HG03378 (cell line): ENCODE data around the gene VASN.
"Not testable (repeated sequence)": the region's sequence is repeated elsewhere in the genome, so short reads cannot be mapped to it uniquely, and the experiment has no call there.

Source experiments
- ATAC-seq: cut with Tn5 transposase; IDR thresholded peaks from one replicate; pipeline ENCODE4 v1.9.1; 2021; ENCODE audit warnings: mild to moderate bottlenecking, moderate library complexity; ENCODE audit not compliant: unreplicated experiment

VASN gene

GRCh38 chr16:4336701-4337539 lies 34.7 kb upstream of the VASN start:
- no peak for ATAC-seq

- no peak for ATAC-seq
Observed at GRCh38 chr16:4337540-4338088, 34.0 kb upstream of the VASN start.

DNA sequence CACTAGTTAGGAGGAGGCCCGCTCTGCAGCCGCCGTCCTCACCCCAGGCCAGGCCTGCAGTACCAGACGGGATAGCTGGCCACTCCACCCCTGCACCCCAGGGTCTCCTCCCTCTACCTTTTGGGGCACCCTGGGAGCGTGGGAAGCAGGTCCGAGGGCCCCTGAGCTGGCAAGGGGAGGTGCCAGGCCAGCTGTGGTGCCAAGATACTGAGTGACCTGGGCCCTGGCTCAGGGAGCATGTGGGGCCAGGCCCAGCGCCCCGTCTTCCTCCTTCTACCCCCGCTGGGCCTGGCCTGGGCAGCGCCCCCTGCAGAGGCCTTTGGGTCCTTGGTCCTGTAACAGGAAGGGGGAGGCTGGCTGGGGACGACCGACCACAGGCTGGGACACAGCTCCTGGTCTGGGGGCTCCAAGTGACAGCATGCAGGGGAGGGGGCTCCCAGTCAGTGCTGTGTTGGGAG lies 33.5 kb upstream of the VASN start:
- no peak for ATAC-seq

DNA sequence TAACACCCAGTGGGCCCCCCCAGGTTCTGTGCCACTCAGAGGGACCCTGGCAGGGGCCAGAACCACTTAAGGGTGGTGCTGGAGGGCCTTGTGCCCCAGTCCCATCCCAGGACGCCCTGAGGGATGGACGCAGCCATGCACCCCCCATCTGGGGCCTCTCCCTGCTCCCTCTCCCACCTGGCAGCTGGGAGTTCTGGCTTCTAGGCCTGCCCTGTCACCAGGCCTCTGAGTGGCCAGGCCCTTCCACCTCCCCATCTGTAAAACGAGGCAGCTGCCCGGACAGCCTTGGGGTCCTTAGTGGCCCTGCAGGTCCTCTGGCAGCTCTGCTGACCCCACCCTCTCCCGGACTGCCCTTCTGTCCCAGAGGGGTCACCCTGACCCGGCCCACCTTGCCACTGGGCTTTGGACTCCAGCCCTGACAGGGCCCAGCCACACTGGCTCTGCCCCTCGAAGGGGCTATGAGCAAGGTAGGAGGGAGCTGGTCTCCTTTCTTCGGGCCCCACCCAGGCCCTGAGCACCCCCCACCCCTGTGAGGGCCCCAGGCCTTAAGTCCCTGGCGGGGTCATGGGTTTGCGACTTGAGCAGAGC lies 32.8 kb upstream of the VASN start:
- no peak for ATAC-seq

- ATAC-seq: no peak
Observed at GRCh38 chr16:4339455-4339854, 32.2 kb upstream of the VASN start.

DNA sequence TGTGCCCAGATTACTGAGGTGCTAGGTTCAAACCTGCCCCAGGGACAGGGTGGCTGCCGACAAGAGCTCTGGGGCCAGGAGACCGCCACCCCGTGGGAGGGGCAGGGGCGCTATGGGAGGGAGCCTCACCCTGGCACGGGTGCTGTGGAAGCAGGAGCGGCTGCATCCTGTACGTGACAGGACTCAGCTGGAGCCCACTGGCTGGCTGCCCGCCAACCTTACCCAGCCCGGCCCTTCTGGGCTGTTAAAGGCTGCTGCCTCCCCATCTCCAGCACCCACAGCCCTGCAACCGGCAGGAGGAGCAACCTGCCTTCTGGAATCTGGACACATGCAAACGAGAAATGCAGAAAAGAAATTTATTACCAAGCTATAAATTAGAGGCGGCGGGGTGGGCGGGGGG lies 31.7 kb upstream of the VASN start:
- ATAC-seq: no peak

- ATAC-seq: no peak
Observed at GRCh38 chr16:4340443-4340842, 31.2 kb upstream of the VASN start.

- no peak for ATAC-seq
Observed at GRCh38 chr16:4341250-4341649, 30.4 kb upstream of the VASN start.

GRCh38 chr16:4342866-4343744 lies 28.5 kb upstream of the VASN start:
- no peak for ATAC-seq

GRCh38 chr16:4344300-4344982 lies 27.2 kb upstream of the VASN start:
- not testable (repeated sequence) for ATAC-seq

DNA sequence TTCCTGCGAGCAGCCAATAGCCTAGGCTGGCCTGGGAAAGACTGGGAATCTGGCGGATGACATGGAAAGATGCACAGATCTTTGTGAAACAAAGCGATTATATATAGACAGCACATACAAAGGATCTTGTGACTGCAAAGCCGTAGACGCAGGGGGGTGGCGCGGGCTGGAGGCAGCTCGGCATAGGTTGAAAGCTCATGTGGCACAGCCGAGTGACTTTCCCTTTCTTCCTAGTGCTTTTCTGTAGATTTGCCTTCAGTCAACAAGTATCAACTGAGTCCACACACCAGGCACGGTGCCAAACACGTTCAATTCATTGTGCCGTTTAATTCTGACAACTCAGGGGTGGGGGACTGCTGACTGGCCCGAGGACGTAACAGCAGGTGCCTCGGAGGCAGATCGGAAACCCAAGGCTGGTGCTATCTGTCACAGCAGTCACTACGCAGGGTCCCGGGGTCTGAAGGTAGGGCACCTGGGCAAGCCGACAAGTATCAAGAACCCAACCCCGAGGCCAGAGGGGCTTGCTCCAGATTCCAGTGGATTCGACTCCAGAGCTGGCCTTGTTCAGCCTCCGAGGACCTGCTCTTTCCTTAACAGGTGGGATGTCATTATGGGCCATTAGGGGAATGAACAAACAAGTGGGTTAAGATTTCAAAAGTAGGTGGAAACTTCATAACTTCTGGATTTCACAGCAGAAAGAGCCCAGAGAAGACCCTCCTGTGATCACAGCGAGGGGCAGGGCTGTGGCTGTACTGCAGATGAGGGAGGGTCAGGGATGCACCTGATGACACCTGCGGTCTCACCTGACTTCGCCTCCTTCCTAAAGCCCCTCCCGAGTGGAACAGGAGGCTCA lies 26.4 kb upstream of the VASN start:
- ATAC-seq: no peak

DNA sequence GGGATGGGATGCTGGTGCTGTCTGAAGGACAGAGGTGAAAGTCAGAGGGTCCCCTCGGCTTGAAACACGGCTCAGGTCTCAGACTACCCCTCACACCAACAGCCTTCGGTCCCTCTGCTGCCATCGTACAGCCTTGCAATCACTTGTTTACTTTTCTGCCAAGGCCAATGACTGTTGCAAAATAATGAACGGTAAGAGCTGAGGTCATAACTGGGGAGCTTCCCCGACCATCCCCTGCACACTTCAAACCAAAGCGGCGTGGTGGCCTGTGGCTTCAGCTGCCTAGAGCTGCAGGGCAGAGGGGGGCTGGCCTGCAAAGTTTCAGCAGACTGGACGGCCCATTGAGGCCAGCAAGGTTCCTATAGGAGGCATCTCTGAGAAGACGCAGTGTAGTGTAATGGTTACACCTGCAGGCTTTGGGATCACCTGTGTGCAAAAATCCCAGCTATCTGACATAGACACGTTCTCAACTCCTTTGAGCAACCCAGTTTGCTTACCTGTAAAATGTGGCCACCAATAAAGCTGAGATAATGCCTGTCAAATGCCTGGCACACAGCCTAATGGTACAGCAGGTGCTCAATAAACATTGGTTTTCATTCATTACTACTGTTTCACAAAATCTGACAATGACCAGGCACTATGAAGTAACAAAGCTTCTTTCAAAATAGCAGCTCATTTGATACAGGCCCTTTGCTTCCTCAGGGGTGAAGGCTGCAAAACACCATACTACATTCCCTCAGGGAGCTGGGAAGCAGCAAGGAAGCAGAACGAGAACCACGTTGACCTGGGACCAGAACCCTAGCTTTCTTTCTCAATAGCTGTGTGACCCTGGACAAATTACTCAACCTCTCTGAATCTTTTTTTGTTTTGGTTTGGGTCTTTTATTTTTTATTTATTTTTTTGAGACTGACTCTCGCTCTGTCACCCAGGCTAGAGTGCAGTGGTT lies 25.5 kb upstream of the VASN start:
- ATAC-seq: no peak

GRCh38 chr16:4347010-4347409 lies 24.6 kb upstream of the VASN start:
- ATAC-seq: no peak

DNA sequence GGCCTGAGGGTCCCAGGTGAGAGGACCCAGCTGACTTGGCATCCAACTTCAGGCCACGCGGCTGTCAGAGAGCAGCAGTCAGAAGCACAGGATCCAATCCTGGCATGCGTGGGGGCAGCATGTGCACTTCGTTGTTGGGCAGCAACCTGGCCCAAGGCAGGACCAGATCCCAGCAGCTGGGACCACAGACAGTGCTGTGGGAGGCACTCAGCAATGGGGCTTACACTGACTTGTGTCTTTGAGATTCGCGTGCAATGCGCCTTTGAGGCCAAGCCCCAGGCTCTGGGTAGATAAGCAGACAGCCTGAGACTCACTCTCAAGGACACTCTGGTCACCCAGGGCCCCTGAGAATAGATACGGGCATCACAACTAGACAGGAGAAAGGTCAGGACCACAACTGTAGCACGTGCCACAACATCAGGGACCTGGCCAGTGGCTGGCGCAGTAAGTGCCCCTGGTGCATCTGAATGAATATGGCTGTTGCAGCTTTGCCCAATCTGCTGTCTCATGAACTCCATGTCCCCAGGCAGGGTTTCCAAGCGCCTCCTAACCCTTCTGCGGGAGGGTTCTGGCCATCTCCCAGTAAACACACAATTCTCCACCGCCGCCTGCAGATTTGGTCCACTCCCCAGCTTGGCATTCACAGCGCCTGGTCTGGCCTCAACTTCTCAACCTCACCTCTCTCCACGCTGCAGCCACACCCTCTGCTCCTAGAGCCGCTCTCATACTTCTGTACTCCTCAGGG lies 23.7 kb upstream of the VASN start:
- ATAC-seq: no peak

DNA sequence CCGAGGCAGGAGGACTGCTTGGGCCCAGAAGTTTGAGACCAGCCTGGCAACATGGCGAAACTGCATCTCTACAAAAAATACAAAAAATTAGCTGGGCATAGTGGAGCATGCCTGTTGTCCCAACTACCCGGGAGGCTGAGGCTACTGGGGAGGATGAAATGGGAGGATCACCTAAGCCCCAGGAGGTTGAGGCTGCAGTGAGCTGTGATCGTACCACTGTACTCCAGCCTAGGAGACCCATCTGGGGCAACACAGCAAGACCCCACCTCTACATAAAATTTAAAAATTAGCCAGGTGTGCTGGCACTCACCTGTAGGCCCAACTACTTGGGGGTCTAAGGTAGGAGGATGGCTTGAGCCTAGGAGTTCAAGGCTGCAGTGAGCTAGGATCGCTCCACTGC lies 22.3 kb upstream of the VASN start:
- no peak for ATAC-seq

DNA sequence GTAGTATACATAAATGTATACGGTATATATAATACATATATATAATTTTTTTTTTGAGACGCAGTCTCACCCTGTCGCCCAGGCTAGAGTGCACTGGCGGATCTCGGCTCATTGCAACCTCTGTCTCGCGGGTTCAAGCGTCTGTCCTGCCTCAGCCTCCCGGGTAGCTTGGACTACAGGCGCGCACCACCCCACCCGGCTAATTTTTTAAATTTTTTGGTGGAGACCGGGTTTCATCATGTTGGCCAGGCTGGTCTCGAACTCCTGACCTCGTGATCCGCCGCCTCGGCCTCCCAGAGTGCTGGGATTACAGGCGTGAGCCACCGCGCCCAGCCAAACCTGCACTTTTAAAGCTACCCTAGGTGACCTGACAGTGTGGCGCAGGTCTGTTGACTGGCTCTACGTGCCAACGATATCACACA lies 21.3 kb upstream of the VASN start:
- no peak for ATAC-seq

GRCh38 chr16:4350787-4351659 lies 20.6 kb upstream of the VASN start, which contains the start of gene PAM16:
Gene PAM16 (minus strand): TSS chr16:4351321. CDS start chr16:4351234, 87 bp downstream.
- peak; percentile 64 for ATAC-seq
